PC-9 (cell line): ENCODE measurements around the gene WSCD2. TPM values are rescaled to one million over a fixed set of nuclear protein-coding genes. Genes with fewer than 3 reads are reported as not detected.

Experiments
- BruUV-seq: library from RNA; stranded (reverse); fragments of 400-500 nt; replicated peaks from 2 replicates; lab custom pipeline; 2021; lab: Mats Ljungman, UMichigan
- CTCF ChIA-PET: fragments of 300-600 bp; sonication (Branson Sonifier 250); formaldehyde crosslinking; loops from one replicate; lab custom pipeline; 2022; ENCODE audit warnings: antibody characterized with exemption; lab: Charles Lee
- POLR2A ChIA-PET: fragments of 300-600 bp; sonication (Branson Sonifier 250); formaldehyde crosslinking; loops from one replicate; lab custom pipeline; 2022; ENCODE audit warnings: antibody characterized with exemption; ENCODE audit not compliant: unreplicated experiment; lab: Charles Lee
- DNase-seq, 2 experiments: peaks; one replicate each; pipeline versions ENCODE4 v3.0.0 to v3.0.0-alpha.2; 2015 to 2022; ENCODE audit warnings: mixed read lengths in 1 of 2
- H2AFZ ChIP-seq: fragments of 200-600 bp; sonication (generic); 2 replicates; pipeline ENCODE4 v1.8.1; 2017; ENCODE audit warnings: antibody characterized with exemption
- H3F3A ChIP-seq: fragments of 200-600 bp; sonication (generic); 2 replicates; pipeline ENCODE4 v1.8.1; 2017; ENCODE audit warnings: antibody characterized with exemption, mild to moderate bottlenecking, low read depth; ENCODE audit not compliant: insufficient read depth
- H3K27ac ChIP-seq: fragments of 200-600 bp; sonication (generic); 2 replicates; pipeline ENCODE4 v1.6.1; 2016; ENCODE audit warnings: mixed run types
- H3K27me3 ChIP-seq: fragments of 200-600 bp; sonication (generic); 2 replicates; pipeline ENCODE4 v1.6.1; 2016; ENCODE audit warnings: low read depth, mixed run types; ENCODE audit not compliant: insufficient read depth
- H3K36me3 ChIP-seq: fragments of 200-600 bp; sonication (generic); 2 replicates; pipeline ENCODE4 v1.6.1; 2016; ENCODE audit warnings: low read depth, mixed run types
- H3K4me1 ChIP-seq: fragments of 200-600 bp; sonication (generic); replicated peaks from 2 replicates; pipeline ENCODE4 v1.6.1; 2016; ENCODE audit warnings: mixed run types; ENCODE audit not compliant: insufficient read depth
- H3K4me2 ChIP-seq: fragments of 200-600 bp; sonication (generic); 2 replicates; pipeline ENCODE4 v1.6.1; 2017; ENCODE audit warnings: mixed run types
- H3K4me3 ChIP-seq: fragments of 200-600 bp; sonication (generic); 2 replicates; pipeline ENCODE4 v1.6.1; 2016; ENCODE audit warnings: mixed run types
- H3K79me2 ChIP-seq: fragments of 200-600 bp; sonication (generic); 2 replicates; pipeline ENCODE4 v1.6.1; 2017; ENCODE audit warnings: low read depth, mixed run types
- H3K9me2 ChIP-seq: fragments of 200-600 bp; sonication (generic); 2 replicates; pipeline ENCODE4 v1.8.1; 2017; ENCODE audit warnings: mild to moderate bottlenecking; ENCODE audit not compliant: insufficient read depth
- H3K9me3 ChIP-seq: fragments of 200-600 bp; sonication (generic); 2 replicates; pipeline ENCODE4 v1.8.1; 2016; ENCODE audit warnings: low read depth; ENCODE audit not compliant: insufficient read depth
- H4K20me1 ChIP-seq: fragments of 200-600 bp; sonication (generic); 2 replicates; pipeline ENCODE4 v1.8.1; 2017; ENCODE audit not compliant: insufficient read depth
- EZH2 ChIP-seq: fragments of 200-600 bp; sonication (generic); IDR thresholded peaks from 2 replicates; pipeline ENCODE4 v1.8.0; 2017; ENCODE audit warnings: antibody characterized with exemption, low read depth
- intact Hi-C: fragments of 100-400 bp; cut with micrococcal nuclease; formaldehyde crosslinking; loops from one replicate; pipeline ENCODE4 v1.10.0; 2022; ENCODE audit not compliant: unreplicated experiment
- total RNA-seq: library from RNA; stranded (reverse); gene quantifications from 2 replicates; pipeline ENCODE4 v1.2.3, GENCODE V29; 2021
- TF ChIP-seq, protein P1 (sequence below): fragments of 200-600 bp; sonication (generic); conservative IDR thresholded peaks from 2 replicates; pipeline ENCODE4 v1.6.1; 2017; ENCODE audit warnings: mixed run types, antibody characterized with exemption, mild to moderate bottlenecking, moderate library complexity

WSCD2 gene
- total RNA-seq, 1 experiment from 2014 or later = not detected

DNA sequence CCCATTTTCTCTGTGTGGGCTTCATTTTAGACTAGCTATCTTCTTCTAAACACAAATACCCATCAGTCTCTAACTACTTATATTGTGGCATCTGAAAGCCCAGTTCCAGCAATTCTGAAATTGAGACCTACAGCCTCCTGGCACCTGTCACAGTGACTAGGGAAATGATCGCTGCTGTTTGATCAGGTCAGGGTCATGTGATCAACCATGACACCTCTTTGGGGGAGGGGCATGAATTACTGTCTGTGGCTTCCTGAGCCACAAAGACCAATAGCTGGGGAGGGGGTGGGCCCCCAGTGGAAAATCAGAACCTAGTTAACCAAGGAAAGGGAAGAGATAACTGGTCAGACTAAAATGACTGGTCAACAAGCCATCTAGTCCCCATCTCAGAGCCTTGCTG, 14.1 kb downstream of the WSCD2 start:
- H3K4me3 ChIP-seq = no peak overlapping the region
- no peaks in the 10 kb centered on the region for H3K79me2 ChIP-seq
- H3K4me2 ChIP-seq = no peak overlapping the region
- H4K20me1 ChIP-seq = no peaks in the 10 kb centered on the region
- intact Hi-C loops = no loop called here
- no peaks in the 10 kb centered on the region for H3K36me3 ChIP-seq
- H3K27me3 ChIP-seq = peaks cover 77% of the 10 kb centered on the region
- BruUV-seq = no TSS peak
- no peaks in the 10 kb centered on the region for H3F3A ChIP-seq
- H3K9me2 ChIP-seq = no peaks in the 10 kb centered on the region
- H3K4me1 ChIP-seq = no peaks in the 10 kb centered on the region
- no peaks in the 10 kb centered on the region for H3K9me3 ChIP-seq
- H2AFZ ChIP-seq = no peak overlapping the region
- ChIA-PET POLR2A (no interaction called here), CTCF (no interaction called here)
- H3K27ac ChIP-seq = no peak overlapping the region
- TF ChIP-seq EZH2 = no peak
- TF ChIP-seq, protein P1, sequence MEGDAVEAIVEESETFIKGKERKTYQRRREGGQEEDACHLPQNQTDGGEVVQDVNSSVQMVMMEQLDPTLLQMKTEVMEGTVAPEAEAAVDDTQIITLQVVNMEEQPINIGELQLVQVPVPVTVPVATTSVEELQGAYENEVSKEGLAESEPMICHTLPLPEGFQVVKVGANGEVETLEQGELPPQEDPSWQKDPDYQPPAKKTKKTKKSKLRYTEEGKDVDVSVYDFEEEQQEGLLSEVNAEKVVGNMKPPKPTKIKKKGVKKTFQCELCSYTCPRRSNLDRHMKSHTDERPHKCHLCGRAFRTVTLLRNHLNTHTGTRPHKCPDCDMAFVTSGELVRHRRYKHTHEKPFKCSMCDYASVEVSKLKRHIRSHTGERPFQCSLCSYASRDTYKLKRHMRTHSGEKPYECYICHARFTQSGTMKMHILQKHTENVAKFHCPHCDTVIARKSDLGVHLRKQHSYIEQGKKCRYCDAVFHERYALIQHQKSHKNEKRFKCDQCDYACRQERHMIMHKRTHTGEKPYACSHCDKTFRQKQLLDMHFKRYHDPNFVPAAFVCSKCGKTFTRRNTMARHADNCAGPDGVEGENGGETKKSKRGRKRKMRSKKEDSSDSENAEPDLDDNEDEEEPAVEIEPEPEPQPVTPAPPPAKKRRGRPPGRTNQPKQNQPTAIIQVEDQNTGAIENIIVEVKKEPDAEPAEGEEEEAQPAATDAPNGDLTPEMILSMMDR = no peak
- DNase-seq = no peak

- CTCF ChIA-PET = no interaction called here
- H3K4me2 ChIP-seq = no peak overlapping the region
- DNase-seq = no peak
- H4K20me1 ChIP-seq = no peaks in the 10 kb centered on the region
- no peaks in the 10 kb centered on the region for H3F3A ChIP-seq
- no peaks in the 10 kb centered on the region for H3K9me3 ChIP-seq
- peaks cover 82% of the 10 kb centered on the region for H3K27me3 ChIP-seq
- no peak overlapping the region for H3K4me3 ChIP-seq
- H3K79me2 ChIP-seq = no peaks in the 10 kb centered on the region
- intact Hi-C loops = no loop called here
- no peaks in the 10 kb centered on the region for H3K4me1 ChIP-seq
- H2AFZ ChIP-seq = no peak overlapping the region
- H3K36me3 ChIP-seq = no peaks in the 10 kb centered on the region
- H3K27ac ChIP-seq = no peak overlapping the region
- TF ChIP-seq EZH2 = no peak
- TF ChIP-seq, protein P1 = no peak
- POLR2A ChIA-PET = no interaction called here
- no peaks in the 10 kb centered on the region for H3K9me2 ChIP-seq
- BruUV-seq = no TSS peak
Measured at GRCh38 chr12:108144080-108144479, 15.0 kb downstream of the WSCD2 start.

DNA sequence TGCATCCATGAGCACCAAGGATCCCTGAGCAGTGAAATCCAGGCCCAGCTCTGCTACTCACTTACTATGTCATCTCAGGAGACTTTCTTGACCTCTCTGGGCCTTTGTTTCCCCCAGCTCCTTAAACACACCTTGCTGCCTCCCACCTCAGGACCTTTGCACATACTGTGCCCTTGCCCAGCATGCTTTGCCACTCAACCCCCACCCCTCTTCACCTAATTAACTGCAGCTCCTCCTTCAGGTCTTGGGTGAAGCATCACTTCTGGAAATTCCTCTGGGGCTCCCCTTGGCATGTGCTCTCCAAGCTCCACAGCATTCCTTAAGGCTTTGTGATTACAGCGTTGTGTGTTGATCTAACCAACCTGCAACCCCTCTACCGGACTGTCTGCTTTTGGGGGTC, 15.9 kb downstream of the WSCD2 start:
- no TSS peak for BruUV-seq
- Histone ChIP-seq H3K4me1 (no peaks in the 10 kb centered on the region), H3K36me3 (no peaks in the 10 kb centered on the region), H3K4me2 (no peak overlapping the region), H3F3A (no peaks in the 10 kb centered on the region), H3K9me3 (no peaks in the 10 kb centered on the region), H3K79me2 (no peaks in the 10 kb centered on the region), H4K20me1 (no peaks in the 10 kb centered on the region), H2AFZ (no peak overlapping the region), H3K27me3 (peaks cover 83% of the 10 kb centered on the region), H3K27ac (no peak overlapping the region), H3K9me2 (no peaks in the 10 kb centered on the region), H3K4me3 (no peak overlapping the region)
- intact Hi-C loops = no loop called here
- TF ChIP-seq EZH2 = no peak
- TF ChIP-seq, protein P1 = no peak
- ChIA-PET POLR2A (no interaction called here), CTCF (no interaction called here)
- DNase-seq = no peak
